ENCODE results near the gene IRF2BP2. TPM values are rescaled to one million over a fixed set of nuclear protein-coding genes. Genes with fewer than 3 reads are reported as not detected.

The IRF2BP2 gene
- total and polyA plus RNA-seq, 7 experiments from 2014 or later = 28.7 to 413 (median 159) TPM

DNA sequence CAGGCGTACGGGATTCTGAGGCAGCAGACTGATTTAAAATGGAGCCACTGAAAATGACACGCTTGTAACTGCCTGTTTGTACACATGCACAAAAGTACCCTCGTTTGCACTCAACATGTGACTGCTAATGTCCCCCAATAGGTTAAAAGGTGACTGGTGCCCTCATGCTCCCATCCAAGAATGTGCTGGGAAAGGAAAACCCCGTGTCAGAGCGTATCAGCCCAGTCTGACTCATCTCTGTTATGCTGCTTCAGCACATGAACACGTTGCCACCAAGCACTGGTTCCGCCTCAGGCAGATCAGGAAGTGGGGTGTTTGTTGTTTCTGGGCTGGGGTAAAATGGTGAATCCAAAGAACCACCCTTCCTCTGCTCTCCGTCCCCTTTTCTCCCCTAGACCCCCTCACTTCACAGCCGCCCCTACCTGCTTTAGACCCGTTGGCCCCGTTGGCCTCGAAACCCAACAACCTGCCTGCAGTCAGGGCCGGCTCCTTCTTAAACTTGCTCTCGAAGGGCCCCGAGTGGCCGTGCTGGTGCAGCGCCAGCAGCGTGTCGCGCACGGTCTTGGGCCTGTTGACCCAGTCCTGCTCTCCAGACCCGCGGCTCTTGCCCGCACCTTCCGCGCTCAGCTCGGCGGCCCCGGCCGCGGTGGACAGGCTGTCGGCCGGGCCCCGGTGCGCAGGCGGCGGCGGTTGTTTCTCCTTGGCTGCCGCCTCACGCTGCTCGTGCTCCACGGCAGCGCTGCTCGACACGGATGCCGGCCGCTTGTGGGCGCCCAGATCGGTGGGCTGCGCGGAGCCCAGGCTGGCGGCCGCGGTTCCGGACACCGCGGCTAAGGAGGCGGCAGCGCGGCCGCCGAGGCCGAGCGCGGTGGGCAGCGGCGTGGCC, 1.7 kb downstream of the IRF2BP2 start:
- peaks cover 0 to 6% (median 0%) of the 10 kb centered on the region in 5 donors for H3K27me3 Mint-ChIP-seq
- H3K27me3 ChIP-seq (ENCODE audit: control insufficient read depth in 2 of 2, insufficient read depth in 2 of 2, low read length in 2 of 2) = no peaks in the 10 kb centered on the region
- CTCF ChIA-PET = no interaction called here
- peaks cover 51 to 71% (median 60%) of the 10 kb centered on the region in 7 donors for H3K4me1 Mint-ChIP-seq
- H3K4me3 Mint-ChIP-seq = peak overlapping the region; percentile 91 to 98 (median 96)
- peak overlapping the region; percentile 95 to 100 (median 99) for H3K27ac Mint-ChIP-seq
- H3K4me1 ChIP-seq (ENCODE audit: control insufficient read depth in 2 of 2, insufficient read depth in 2 of 2, low read length in 2 of 2) = peaks cover 46 to 54% of the 10 kb centered on the region in 2 donors
- H3K4me3 ChIP-seq (ENCODE audit: low read length) = peak overlapping the region; percentile 78
- POLR2A ChIA-PET = interaction anchor here (0.7 to 7.0 kb wide), 10 partner anchors 7 to 552 kb away, joined by 3 to 260 read pairs (median 5); partner anchors contain the start of genes RBM34 and TARBP1
- peaks cover 5 to 8% (median 5%) of the 10 kb centered on the region in 3 experiments for H3K36me3 ChIP-seq (ENCODE audit: control insufficient read depth in 2 of 3, insufficient read depth in 3 of 3, low read length in 3 of 3)
- H3K9me3 Mint-ChIP-seq = peaks cover 0 to 13% (median 0%) of the 10 kb centered on the region in 11 donors
- H3K9me3 ChIP-seq (ENCODE audit: control insufficient read depth in 2 of 3, low read length in 3 of 3) = no peaks in the 10 kb centered on the region
- DNase-seq = peak; percentile 59 to 94 (median 83)
- intact Hi-C loops (cut with micrococcal nuclease) = loop anchor here (1.0 to 5.0 kb wide), 4 partner anchors 109 to 720 kb away; partner anchors contain the start of genes ARID4B (in 1 of the 2), COA6 (in 1 of the 2) and GGPS1 (in 1 of the 2)
- H3K36me3 Mint-ChIP-seq = peaks cover 11 to 43% (median 28%) of the 10 kb centered on the region in 5 donors
- peak overlapping the region; percentile 96 for H3K27ac ChIP-seq (ENCODE audit: low read depth, low read length)
- ATAC-seq = peak; percentile 40

DNA sequence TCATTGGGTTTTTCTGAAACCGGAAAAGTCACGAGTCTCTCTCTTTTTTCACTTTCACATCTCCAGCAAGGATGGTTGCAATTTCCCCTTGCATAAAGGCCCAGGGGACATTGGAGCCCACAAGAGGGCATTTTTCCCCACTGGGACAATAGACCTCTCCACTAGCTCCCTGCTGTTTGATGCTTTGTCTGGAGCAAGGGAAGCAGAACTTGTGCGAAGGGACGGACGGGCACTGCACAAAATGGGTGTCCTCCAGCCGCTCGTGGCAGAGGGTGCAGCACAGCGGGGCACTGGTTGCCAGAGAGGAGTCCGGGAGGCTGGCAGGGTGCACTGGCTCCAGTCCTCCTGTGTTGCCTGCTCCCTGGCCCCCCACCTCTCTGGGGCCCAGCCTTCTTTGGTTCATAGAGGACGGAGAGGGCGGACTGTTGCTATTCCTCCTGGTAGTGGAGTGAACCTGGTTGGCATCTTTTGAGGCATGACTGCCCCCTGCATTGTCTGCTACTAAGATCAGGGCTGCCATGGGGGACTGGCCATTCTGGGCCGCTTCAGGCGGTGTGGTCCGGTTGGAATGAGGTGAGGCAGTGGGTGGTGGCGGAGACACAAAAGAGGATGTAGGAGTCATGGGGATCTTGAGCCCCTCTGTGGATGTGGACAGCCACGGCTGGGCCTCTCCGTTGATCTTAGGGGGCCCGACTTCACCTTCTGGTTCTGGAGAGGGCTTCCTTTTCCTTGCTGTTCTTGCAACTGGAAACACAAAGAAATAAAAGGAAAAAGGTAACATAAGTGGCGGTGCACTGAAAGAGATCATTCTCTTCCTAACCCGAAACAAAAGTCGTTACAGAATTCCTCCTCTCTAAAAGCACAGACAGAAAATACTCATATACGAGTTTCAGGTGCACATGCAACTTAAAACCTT, 2.6 kb downstream of the IRF2BP2 start:
- peak overlapping the region; percentile 78 for H3K4me3 ChIP-seq (ENCODE audit: low read length)
- peaks cover 5 to 8% (median 5%) of the 10 kb centered on the region in 3 experiments for H3K36me3 ChIP-seq (ENCODE audit: control insufficient read depth in 2 of 3, insufficient read depth in 3 of 3, low read length in 3 of 3)
- Mint-ChIP-seq H3K4me3 (peak overlapping the region; percentile 91 to 98 (median 96)), H3K27me3 (peaks cover 0 to 6% (median 0%) of the 10 kb centered on the region in 5 donors), H3K36me3 (peaks cover 11 to 50% (median 28%) of the 10 kb centered on the region in 5 donors), H3K27ac (peak overlapping the region; percentile 95 to 100 (median 99)), H3K4me1 (peaks cover 52 to 71% (median 59%) of the 10 kb centered on the region in 7 donors), H3K9me3 (peaks cover 0 to 13% (median 0%) of the 10 kb centered on the region in 11 donors)
- peaks cover 46 to 53% of the 10 kb centered on the region in 2 donors for H3K4me1 ChIP-seq (ENCODE audit: control insufficient read depth in 2 of 2, insufficient read depth in 2 of 2, low read length in 2 of 2)
- H3K27ac ChIP-seq (ENCODE audit: low read depth, low read length) = peak overlapping the region; percentile 96
- DNase-seq = peak in 7 of 9 donors; percentile 22 to 40 (median 29)
- H3K9me3 ChIP-seq (ENCODE audit: control insufficient read depth in 2 of 3, low read length in 3 of 3) = no peaks in the 10 kb centered on the region
- intact Hi-C loops (cut with micrococcal nuclease) = loop anchor here (1.0 to 5.0 kb wide), 4 partner anchors 108 to 721 kb away; partner anchors contain the start of genes ARID4B (in 1 of the 2), COA6 (in 1 of the 2) and GGPS1 (in 1 of the 2)
- ChIA-PET CTCF (no interaction called here), POLR2A (interaction anchor here (0.6 to 2.0 kb wide), 9 partner anchors 12 to 553 kb away, joined by 3 to 7 read pairs (median 3); partner anchors contain the start of gene RBM34)
- ATAC-seq = no peak
- no peaks in the 10 kb centered on the region for H3K27me3 ChIP-seq (ENCODE audit: control insufficient read depth in 2 of 2, insufficient read depth in 2 of 2, low read length in 2 of 2)

DNA sequence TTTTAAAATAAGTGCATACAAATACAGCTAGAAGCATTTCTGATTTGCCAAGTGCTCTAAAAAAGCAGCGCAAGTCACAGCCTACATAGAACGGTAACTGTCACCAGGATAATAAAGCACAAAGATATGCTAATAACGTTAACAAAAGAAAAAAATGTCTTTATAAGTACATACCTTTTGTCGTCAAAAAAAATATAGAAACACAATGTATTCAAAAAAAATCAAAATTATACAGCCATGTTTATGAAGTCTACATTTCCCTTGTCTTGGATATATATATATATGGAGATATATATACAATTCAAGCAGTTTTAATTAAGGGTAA, 3.2 kb downstream of the IRF2BP2 start:
- Histone ChIP-seq H3K27me3 (ENCODE audit: control insufficient read depth in 2 of 2, insufficient read depth in 2 of 2, low read length in 2 of 2) (no peaks in the 10 kb centered on the region), H3K27ac (ENCODE audit: low read depth, low read length) (peak overlapping the region; percentile 96), H3K4me1 (ENCODE audit: control insufficient read depth in 2 of 2, insufficient read depth in 2 of 2, low read length in 2 of 2) (peaks cover 46 to 53% of the 10 kb centered on the region in 2 donors), H3K9me3 (ENCODE audit: control insufficient read depth in 2 of 3, low read length in 3 of 3) (no peaks in the 10 kb centered on the region), H3K36me3 (ENCODE audit: control insufficient read depth in 2 of 3, insufficient read depth in 3 of 3, low read length in 3 of 3) (peaks cover 5 to 8% (median 5%) of the 10 kb centered on the region in 3 experiments), H3K4me3 (ENCODE audit: low read length) (peak overlapping the region; percentile 78)
- no peak for ATAC-seq
- H3K27ac Mint-ChIP-seq = peak overlapping the region; percentile 90 to 99 (median 98)
- H3K9me3 Mint-ChIP-seq = peaks cover 0 to 13% (median 0%) of the 10 kb centered on the region in 11 donors
- intact Hi-C loops (cut with micrococcal nuclease) = loop anchor here in 1 of 2 donors (5.0 kb wide), 1 partner anchor 199 kb away; no protein-coding TSS in a partner anchor
- peaks cover 0 to 6% (median 0%) of the 10 kb centered on the region in 5 donors for H3K27me3 Mint-ChIP-seq
- CTCF ChIA-PET = no interaction called here
- peak overlapping the region; percentile 91 to 98 (median 96) for H3K4me3 Mint-ChIP-seq
- POLR2A ChIA-PET = interaction anchor here (0.6 to 2.0 kb wide), 10 partner anchors 13 to 554 kb away, joined by 3 to 7 read pairs (median 3); partner anchors contain the start of gene RBM34
- peak in 1 of 9 donors; percentile 9 for DNase-seq
- peaks cover 51 to 71% (median 59%) of the 10 kb centered on the region in 7 donors for H3K4me1 Mint-ChIP-seq
- H3K36me3 Mint-ChIP-seq = peaks cover 11 to 52% (median 28%) of the 10 kb centered on the region in 5 donors

DNA sequence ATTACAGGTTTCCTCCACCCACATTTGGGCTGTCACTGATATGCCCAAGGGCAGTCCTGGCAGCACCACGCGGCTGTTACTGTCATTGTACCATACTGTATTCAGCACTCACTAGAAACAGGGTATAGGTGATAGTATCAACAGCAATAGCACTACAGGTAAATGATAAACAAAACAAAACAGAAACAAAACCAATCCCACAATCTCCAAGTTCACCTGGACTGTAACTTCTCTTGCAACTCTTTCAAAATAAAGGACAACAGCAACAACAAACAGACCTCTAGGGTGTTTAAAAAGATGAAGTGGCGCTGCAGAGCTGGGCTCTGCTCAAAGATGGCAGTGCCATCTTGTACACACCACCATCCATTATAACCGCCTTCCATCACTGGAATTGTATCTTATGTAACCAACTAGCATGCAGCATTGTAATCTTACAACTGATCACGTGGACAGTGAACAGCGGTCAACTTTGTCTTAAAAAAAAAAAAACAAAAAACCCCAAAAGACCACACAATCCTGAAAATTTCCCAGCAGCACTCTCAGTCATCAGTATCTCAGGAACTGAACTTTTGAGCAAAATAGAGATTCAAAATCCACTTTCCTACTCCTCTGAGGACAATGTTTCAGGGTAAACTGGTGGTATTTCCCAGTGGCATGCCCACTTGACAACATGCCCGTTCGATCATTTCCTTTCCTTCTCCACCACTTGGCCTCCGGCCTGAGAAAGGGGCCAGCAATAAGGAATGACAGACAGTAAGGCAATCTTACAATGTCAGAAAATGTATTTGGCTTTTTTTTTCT, 3.8 kb downstream of the IRF2BP2 start:
- intact Hi-C loops (cut with micrococcal nuclease) = loop anchor here in 1 of 2 donors (5.0 kb wide), 1 partner anchor 199 kb away; no protein-coding TSS in a partner anchor
- H3K36me3 Mint-ChIP-seq = peaks cover 11 to 52% (median 28%) of the 10 kb centered on the region in 5 donors
- POLR2A ChIA-PET = interaction anchor here (0.6 to 9.9 kb wide), 13 partner anchors 6 to 555 kb away, joined by 3 to 260 read pairs (median 4); partner anchors contain the start of genes IRF2BP2 and RBM34

DNA sequence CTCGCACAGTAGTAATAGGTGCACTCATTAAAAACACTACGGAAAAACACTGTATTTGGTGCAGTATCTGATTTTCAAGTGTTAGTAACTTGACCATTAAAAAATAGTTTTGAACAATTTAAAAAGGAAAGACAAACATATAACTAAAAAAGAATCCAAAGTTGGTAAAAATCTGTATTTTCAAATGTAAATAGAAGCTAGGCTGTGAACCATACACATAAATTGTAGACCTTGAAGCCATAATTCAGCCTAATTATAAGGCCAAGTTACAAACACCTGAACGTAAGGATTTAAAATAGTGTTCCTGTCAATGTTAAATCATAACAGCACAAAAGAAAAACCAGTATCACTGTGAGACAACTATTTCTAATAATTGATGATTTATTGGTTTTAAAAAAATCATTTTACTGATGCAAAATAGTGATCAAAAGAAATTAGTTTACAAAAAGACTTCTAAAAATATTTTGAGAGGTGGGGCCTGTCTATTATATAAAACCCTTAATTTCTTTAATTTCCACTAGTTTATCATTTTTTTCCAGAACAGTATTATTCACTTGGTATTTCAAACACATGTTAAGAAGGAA, 4.5 kb downstream of the IRF2BP2 start:
- H3K36me3 Mint-ChIP-seq = peaks cover 11 to 52% (median 27%) of the 10 kb centered on the region in 5 donors
- DNase-seq = no peak
- POLR2A ChIA-PET = interaction anchor here (0.6 to 9.9 kb wide), 12 partner anchors 6 to 555 kb away, joined by 3 to 260 read pairs (median 4); partner anchors contain the start of genes IRF2BP2 and RBM34
- ATAC-seq = no peak
- H3K27ac Mint-ChIP-seq = peak overlapping the region; percentile 80 to 99 (median 97)
- Histone ChIP-seq H3K4me3 (ENCODE audit: low read length) (peak overlapping the region; percentile 78), H3K27ac (ENCODE audit: low read depth, low read length) (peak overlapping the region; percentile 96), H3K4me1 (ENCODE audit: control insufficient read depth in 2 of 2, insufficient read depth in 2 of 2, low read length in 2 of 2) (peaks cover 49 to 64% of the 10 kb centered on the region in 2 donors), H3K9me3 (ENCODE audit: control insufficient read depth in 2 of 3, low read length in 3 of 3) (no peaks in the 10 kb centered on the region), H3K27me3 (ENCODE audit: control insufficient read depth in 2 of 2, insufficient read depth in 2 of 2, low read length in 2 of 2) (no peaks in the 10 kb centered on the region), H3K36me3 (ENCODE audit: control insufficient read depth in 2 of 3, insufficient read depth in 3 of 3, low read length in 3 of 3) (peaks cover 5 to 8% (median 5%) of the 10 kb centered on the region in 3 experiments)
- peaks cover 47 to 77% (median 65%) of the 10 kb centered on the region in 7 donors for H3K4me1 Mint-ChIP-seq
- intact Hi-C loops (cut with micrococcal nuclease) = loop anchor here in 1 of 2 donors (5.0 kb wide), 1 partner anchor 198 kb away; no protein-coding TSS in a partner anchor
- CTCF ChIA-PET = no interaction called here
- peak overlapping the region; percentile 91 to 98 (median 96) for H3K4me3 Mint-ChIP-seq
- H3K27me3 Mint-ChIP-seq = peaks cover 0 to 6% (median 0%) of the 10 kb centered on the region in 5 donors
- H3K9me3 Mint-ChIP-seq = peaks cover 0 to 8% (median 0%) of the 10 kb centered on the region in 11 donors

More for the DNA sequence above, 3.8 kb downstream of the IRF2BP2 start:
- peaks cover 0 to 6% (median 0%) of the 10 kb centered on the region in 5 donors for H3K27me3 Mint-ChIP-seq
- peaks cover 46 to 71% (median 59%) of the 10 kb centered on the region in 7 donors for H3K4me1 Mint-ChIP-seq
- Histone ChIP-seq H3K36me3 (ENCODE audit: control insufficient read depth in 2 of 3, insufficient read depth in 3 of 3, low read length in 3 of 3) (peaks cover 5 to 8% (median 5%) of the 10 kb centered on the region in 3 experiments), H3K9me3 (ENCODE audit: control insufficient read depth in 2 of 3, low read length in 3 of 3) (no peaks in the 10 kb centered on the region), H3K4me1 (ENCODE audit: control insufficient read depth in 2 of 2, insufficient read depth in 2 of 2, low read length in 2 of 2) (peaks cover 44 to 57% of the 10 kb centered on the region in 2 donors), H3K27me3 (ENCODE audit: control insufficient read depth in 2 of 2, insufficient read depth in 2 of 2, low read length in 2 of 2) (no peaks in the 10 kb centered on the region), H3K27ac (ENCODE audit: low read depth, low read length) (peak overlapping the region; percentile 96), H3K4me3 (ENCODE audit: low read length) (peak overlapping the region; percentile 78)
- H3K9me3 Mint-ChIP-seq = peaks cover 0 to 10% (median 0%) of the 10 kb centered on the region in 11 donors
- H3K4me3 Mint-ChIP-seq = peak overlapping the region; percentile 91 to 98 (median 96)
- ATAC-seq (no peak), DNase-seq (peak in 6 of 9 donors; percentile 51 to 65 (median 61))
- CTCF ChIA-PET = no interaction called here
- peak overlapping the region; percentile 80 to 99 (median 97) for H3K27ac Mint-ChIP-seq

Data from naive thymus-derived CD4-positive, alpha-beta T cell (primary cell).